HepG2 (cell line): Measurements from ENCODE around the gene PRPSAP1. TPM values are rescaled to one million over a fixed set of nuclear protein-coding genes. Genes with fewer than 3 reads are reported as not detected.

Experiments used
- FOXA3 ChIP-seq: IDR thresholded peaks from 2 replicates; pipeline ENCODE4 v1.6.1; 2016; ENCODE audit warnings: missing genetic modification reagents, missing compliant biosample characterization
- FOXM1 ChIP-seq: sonication (generic); formaldehyde crosslinking; IDR thresholded peaks from 2 replicates; pipeline ENCODE4 v1.5.0; 2020; ENCODE audit warnings: missing genetic modification reagents
- HNRNPH1 ChIP-seq: fragments of 200-400 bp; formaldehyde crosslinking; optimal IDR thresholded peaks from 2 replicates; pipeline ENCODE3; 2017; ENCODE audit warnings: mild to moderate bottlenecking, low read depth, low read length
- IRF9 ChIP-seq: sonication (generic); formaldehyde crosslinking; IDR thresholded peaks from 2 replicates; pipeline ENCODE4 v1.8.0; 2022; ENCODE audit warnings: missing genetic modification reagents, mild to moderate bottlenecking, borderline replicate concordance
- NR2C2 ChIP-seq: sonication (generic); formaldehyde crosslinking; IDR thresholded peaks from 2 replicates; pipeline ENCODE4 v1.4.0; 2020; ENCODE audit warnings: missing genetic modification reagents, mild to moderate bottlenecking, moderate library complexity, borderline replicate concordance
- TCF7 ChIP-seq: sonication (generic); IDR thresholded peaks from 2 replicates; pipeline ENCODE4 v1.6.1; 2016; ENCODE audit warnings: antibody characterized with exemption, low read depth
- ZC3H4 ChIP-seq: sonication (generic); formaldehyde crosslinking; IDR thresholded peaks from 2 replicates; pipeline ENCODE4 v1.4.0; 2020; ENCODE audit warnings: missing genetic modification reagents, borderline replicate concordance
- ZNF205 ChIP-seq: IDR thresholded peaks from 2 replicates; pipeline ENCODE4 v1.6.1; 2018; ENCODE audit warnings: missing biosample characterization, missing genetic modification reagents
- ZNF3 ChIP-seq: IDR thresholded peaks from 2 replicates; pipeline ENCODE4 v1.7.0; 2017; ENCODE audit warnings: inconsistent platforms
- ZNF318 ChIP-seq: sonication (generic); formaldehyde crosslinking; IDR thresholded peaks from 2 replicates; pipeline ENCODE4 v1.4.0; 2020; ENCODE audit warnings: mild to moderate bottlenecking, missing genetic modification reagents
- ZNF326 ChIP-seq: sonication (generic); formaldehyde crosslinking; IDR thresholded peaks from 2 replicates; pipeline ENCODE4 v1.4.0; 2020; ENCODE audit warnings: missing genetic modification reagents, borderline replicate concordance
- ZNF543 ChIP-seq: sonication (generic); formaldehyde crosslinking; IDR thresholded peaks from 2 replicates; pipeline ENCODE4 v1.4.0; 2020; ENCODE audit warnings: mild to moderate bottlenecking, missing genetic modification reagents
- ZNF546 ChIP-seq: sonication (generic); formaldehyde crosslinking; conservative IDR thresholded peaks from 2 replicates; pipeline ENCODE4 v1.8.1; 2023; ENCODE audit warnings: mild to moderate bottlenecking, missing genetic modification reagents
- ZNF703 ChIP-seq: sonication (generic); formaldehyde crosslinking; IDR thresholded peaks from 2 replicates; pipeline ENCODE4 v1.5.1; 2020; ENCODE audit warnings: missing genetic modification reagents, mild to moderate bottlenecking, moderate library complexity, borderline replicate concordance
- ZSCAN31 ChIP-seq: sonication (generic); formaldehyde crosslinking; IDR thresholded peaks from 2 replicates; pipeline ENCODE4 v1.5.0; 2020; ENCODE audit warnings: low read depth, mild to moderate bottlenecking, missing genetic modification reagents
- ZSCAN5A ChIP-seq: sonication (generic); formaldehyde crosslinking; IDR thresholded peaks from 2 replicates; pipeline ENCODE4 v1.8.0; 2022; ENCODE audit warnings: mild to moderate bottlenecking, missing genetic modification reagents, borderline replicate concordance
- polyA plus RNA-seq, 8 experiments: library from polyadenylated mRNA; depleted of rRNA in 3 of 8; stranded (reverse) in 7 of 8; unstranded in 1 of 8; fragments of >200 nt; fragmentation: Illumina TruSeq in 4 of 8; extraction: Trizol in 4 of 8; gene quantifications; 2 replicates each; pipeline versions ENCODE4 v1.2.1 to v1.2.3, GENCODE V29; 2011 to 2016; ENCODE audit warnings: low read depth in 4 of 8, missing spikeins in 1 of 8, mixed read lengths in 1 of 8; ENCODE audit not compliant: insufficient read depth in 1 of 8
- total RNA-seq, 5 experiments: library from RNA; depleted of rRNA; stranded (reverse); fragments of >200 nt; fragmentation: Illumina TruSeq; extraction: Trizol; gene quantifications; 2 replicates each; pipeline ENCODE4 v1.2.3, GENCODE V29; 2016; ENCODE audit warnings: low read depth in 1 of 5
- TF ChIP-seq, protein P1 (sequence below): sonication (generic); formaldehyde crosslinking; IDR thresholded peaks from 2 replicates; pipeline ENCODE4 v1.5.0; 2020; ENCODE audit warnings: missing genetic modification reagents

The PRPSAP1 gene
- total and polyA plus RNA-seq, 2 of the 13 experiments (the other 11 are each of a cell fraction or from before 2014, with no cell fraction given): 91.1 to 314 TPM

DNA sequence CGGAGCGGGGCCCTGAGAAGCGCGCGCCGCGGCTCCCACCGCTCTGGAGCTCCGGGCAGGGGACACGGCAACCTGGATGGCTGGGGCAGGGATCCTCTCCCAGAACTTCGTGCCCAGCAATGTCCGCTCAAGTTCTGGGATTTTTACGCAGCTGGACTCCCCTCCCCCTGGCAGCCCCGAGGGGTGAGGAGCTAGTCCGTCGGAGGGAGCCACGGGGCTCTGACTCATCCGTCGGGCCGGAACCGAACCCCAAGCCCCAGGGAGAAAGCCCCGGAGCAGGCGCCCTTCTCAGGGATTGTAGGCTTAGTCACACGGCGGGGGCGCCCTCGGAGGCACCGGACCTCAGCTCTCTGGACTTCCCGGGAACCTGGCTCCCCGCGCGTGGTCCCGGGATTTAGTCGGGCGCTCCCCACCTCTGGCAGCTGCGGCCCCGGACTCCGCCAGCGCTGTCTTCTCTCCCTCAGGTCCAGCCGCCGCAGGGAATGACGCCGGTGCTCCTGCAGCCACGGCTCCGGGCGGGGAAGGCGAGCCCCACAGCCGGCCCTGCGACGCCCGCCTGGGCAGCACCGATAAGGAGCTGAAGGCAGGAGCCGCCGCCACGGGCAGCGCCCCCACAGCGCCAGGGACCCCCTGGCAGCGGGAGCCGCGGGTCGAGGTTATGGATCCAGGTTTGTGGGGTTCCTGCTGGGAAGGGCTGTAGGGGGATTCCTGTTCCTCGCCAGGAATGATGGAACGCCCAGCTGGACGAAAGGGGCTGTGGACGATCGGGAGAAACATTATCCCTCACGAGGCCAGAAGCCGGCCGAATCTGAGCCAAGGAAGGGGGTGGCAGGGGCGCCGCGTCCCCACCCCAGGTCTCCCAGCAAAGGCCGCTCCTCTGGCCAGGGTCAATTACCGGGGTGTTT is 31.5 kb upstream of the PRPSAP1 start (continued):
- TF ChIP-seq IRF9 (0 out of 2 replicates have a peak, but pooled peaks have one; percentile 12), ZSCAN5A (CRISPR knock-in tag) (peak; percentile 22; the same call in 1 of the 2 replicates), ZNF543 (CRISPR knock-in tag) (peak; percentile 1; the same call in 1 of the 2 replicates), ZNF703 (peak; percentile 19; the same call in 1 of the 2 replicates), FOXA3 (CRISPR knock-in tag) (no peak), ZC3H4 (CRISPR knock-in tag) (peak; percentile 23; the same call in 1 of the 2 replicates), ZNF205 (CRISPR knock-in tag) (no peak), NR2C2 (CRISPR knock-in tag) (no peak), ZNF3 (CRISPR knock-in tag) (no peak), HNRNPH1 (no peak), TCF7 (0 out of 2 replicates have a peak, but pooled peaks have one; percentile 12), FOXM1 (CRISPR knock-in tag) (no peak), ZNF318 (CRISPR knock-in tag) (0 out of 2 replicates have a peak, but pooled peaks have one; percentile 17), ZNF546 (CRISPR knock-in tag) (0 out of 2 replicates have a peak, but pooled peaks have one; percentile 27), ZSCAN31 (0 out of 2 replicates have a peak, but pooled peaks have one; percentile 73), ZNF326 (CRISPR knock-in tag) (peak; percentile 85; the same call in 1 of the 2 replicates)
- TF ChIP-seq, protein P1, sequence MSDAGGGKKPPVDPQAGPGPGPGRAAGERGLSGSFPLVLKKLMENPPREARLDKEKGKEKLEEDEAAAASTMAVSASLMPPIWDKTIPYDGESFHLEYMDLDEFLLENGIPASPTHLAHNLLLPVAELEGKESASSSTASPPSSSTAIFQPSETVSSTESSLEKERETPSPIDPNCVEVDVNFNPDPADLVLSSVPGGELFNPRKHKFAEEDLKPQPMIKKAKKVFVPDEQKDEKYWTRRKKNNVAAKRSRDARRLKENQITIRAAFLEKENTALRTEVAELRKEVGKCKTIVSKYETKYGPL (CRISPR knock-in tag): no peak
